HUES48 (cell line): ENCODE data around the gene BCL6.

ENCODE experiments used
- H3K27ac ChIP-seq: one replicate; pipeline ENCODE4 v1.7.0; 2013; ENCODE audit warnings: low read depth, low read length, inconsistent platforms
- H3K27me3 ChIP-seq: 2 replicates; pipeline ENCODE4 v1.6.1; 2013; ENCODE audit warnings: mild to moderate bottlenecking, low read length; ENCODE audit not compliant: control insufficient read depth, insufficient read depth
- H3K36me3 ChIP-seq: 2 replicates; pipeline ENCODE4 v1.6.1; 2013; ENCODE audit warnings: low read length; ENCODE audit not compliant: control insufficient read depth, insufficient read depth
- H3K4me1 ChIP-seq: 2 replicates; pipeline ENCODE4 v1.6.1; 2013; ENCODE audit warnings: mild to moderate bottlenecking, low read length; ENCODE audit not compliant: control insufficient read depth, insufficient read depth
- H3K4me3 ChIP-seq: 2 replicates; pipeline ENCODE4 v1.5.1; 2013; ENCODE audit warnings: mild to moderate bottlenecking, low read depth, low read length
- H3K9ac ChIP-seq: 2 replicates; pipeline ENCODE4 v1.6.1; 2013; ENCODE audit warnings: mild to moderate bottlenecking, low read depth, low read length, moderate library complexity
- H3K9me3 ChIP-seq: 2 replicates; pipeline ENCODE4 v1.6.1; 2013; ENCODE audit warnings: low read length; ENCODE audit not compliant: control insufficient read depth, insufficient read depth

Gene BCL6

DNA sequence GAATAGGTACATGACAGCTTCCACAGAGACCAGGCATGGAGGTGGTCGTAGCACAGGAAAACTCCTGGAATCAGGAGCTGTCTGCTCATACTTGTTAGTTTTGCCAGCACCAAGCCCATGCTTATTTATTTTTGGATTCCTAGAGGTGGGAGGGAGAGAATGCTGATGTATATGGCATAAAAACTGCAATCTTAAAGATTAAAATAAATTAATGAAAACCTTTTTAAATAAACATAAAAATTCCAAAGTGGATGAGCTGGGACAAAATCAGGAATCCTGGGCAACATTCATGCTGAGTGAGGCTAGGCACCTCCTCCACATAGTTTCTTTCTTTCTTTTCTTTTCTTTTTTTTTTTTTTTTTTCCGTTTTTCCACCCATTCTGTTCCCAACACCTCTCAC is 14.3 kb upstream of the BCL6 start:
- H3K36me3 ChIP-seq: no peaks in the 10 kb centered on the region
- no peak overlapping the region for H3K9ac ChIP-seq
- H3K27ac ChIP-seq: no peak overlapping the region
- no peaks in the 10 kb centered on the region for H3K9me3 ChIP-seq
- H3K4me3 ChIP-seq: no peak overlapping the region
- H3K4me1 ChIP-seq: peaks cover 13% of the 10 kb centered on the region
- H3K27me3 ChIP-seq: no peaks in the 10 kb centered on the region

DNA sequence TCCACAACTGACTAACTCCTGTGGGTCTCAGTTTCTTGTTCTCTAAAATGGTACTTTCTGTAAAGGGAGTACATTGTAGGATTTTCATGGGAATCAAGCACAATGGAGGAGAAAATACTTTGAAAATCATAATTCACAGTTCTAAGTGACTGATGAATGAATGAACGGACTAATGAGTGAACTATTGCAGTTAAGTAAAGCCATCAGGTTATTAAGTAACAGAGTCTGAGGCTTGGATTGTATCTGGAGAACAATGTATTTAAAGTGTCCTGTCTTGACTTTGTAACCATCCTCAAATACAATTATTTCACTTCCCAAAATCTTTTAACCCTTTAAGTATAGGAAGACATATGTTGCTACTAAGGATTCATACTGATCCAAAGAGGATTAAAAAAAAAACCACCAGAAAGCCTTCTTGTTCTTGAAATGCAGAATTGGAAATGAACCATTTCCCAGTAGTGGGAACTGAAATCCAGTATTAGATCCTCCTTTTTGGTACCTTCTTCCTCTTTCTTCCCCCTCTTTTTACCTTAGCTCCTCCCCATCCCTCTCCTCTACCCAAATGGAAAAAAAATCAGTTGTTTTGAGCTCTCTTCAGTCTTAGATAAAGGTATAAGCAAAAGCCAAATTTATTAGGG is 13.2 kb upstream of the BCL6 start:
- Histone ChIP-seq H3K27ac (no peak overlapping the region), H3K9ac (no peak overlapping the region), H3K4me3 (no peak overlapping the region), H3K9me3 (no peaks in the 10 kb centered on the region), H3K27me3 (no peaks in the 10 kb centered on the region), H3K4me1 (peaks cover 3% of the 10 kb centered on the region; the same call in 1 of the 2 replicates), H3K36me3 (no peaks in the 10 kb centered on the region)

DNA sequence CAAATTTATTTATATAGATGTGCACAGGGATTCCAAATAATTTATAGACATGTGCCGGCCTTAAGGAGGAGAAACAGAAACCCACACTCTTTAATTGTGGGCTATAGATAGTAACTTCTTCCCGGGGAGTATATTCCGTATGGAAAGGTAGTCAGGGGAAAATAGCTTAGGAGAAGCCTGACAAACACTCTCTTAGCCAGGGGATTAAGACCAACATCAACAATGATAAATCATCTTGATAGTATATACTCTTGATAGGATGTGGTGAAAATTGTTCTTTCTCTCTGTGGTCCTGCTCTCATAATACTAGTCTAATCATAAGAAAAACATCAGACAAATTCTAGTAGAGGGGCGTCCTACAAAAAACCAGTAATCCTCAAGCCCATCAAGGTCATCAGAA is 8.2 kb upstream of the BCL6 start:
- H3K36me3 ChIP-seq: no peaks in the 10 kb centered on the region
- no peak overlapping the region for H3K4me3 ChIP-seq
- H3K9me3 ChIP-seq: no peaks in the 10 kb centered on the region
- H3K4me1 ChIP-seq: peaks cover 26% of the 10 kb centered on the region
- H3K27me3 ChIP-seq: no peaks in the 10 kb centered on the region
- H3K9ac ChIP-seq: no peak overlapping the region
- no peak overlapping the region for H3K27ac ChIP-seq

DNA sequence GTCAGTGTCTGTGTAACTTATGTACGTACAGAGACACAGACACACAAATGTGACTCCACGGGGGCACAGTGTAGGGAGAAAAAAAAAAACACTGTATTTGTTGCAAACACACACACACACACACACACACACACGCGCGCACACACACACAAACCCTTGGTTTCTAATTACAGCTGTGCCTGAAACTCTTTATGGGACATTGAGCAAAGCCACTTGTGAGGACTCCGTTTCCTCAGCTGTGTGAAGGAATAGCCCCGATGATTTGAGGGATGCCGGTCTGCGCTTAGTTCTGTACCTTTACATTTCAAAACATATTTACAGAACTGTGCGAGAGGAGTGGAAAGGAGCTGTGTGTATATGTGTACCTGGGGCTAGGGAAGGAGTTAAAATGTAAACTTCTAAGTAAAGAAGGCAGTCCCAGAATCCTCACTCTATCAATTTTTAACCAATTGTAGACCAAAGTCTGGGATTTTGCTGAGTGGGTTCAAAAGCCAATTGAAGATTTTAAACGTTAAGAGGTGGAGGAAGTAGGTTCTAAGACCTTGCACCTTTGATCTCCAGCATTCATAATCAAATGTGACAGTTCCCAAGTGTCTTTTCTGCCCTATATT is 5.3 kb upstream of the BCL6 start:
- H3K9me3 ChIP-seq: no peaks in the 10 kb centered on the region
- H3K9ac ChIP-seq: no peak overlapping the region; the same call in 1 of the 2 replicates
- peak overlapping the region; percentile 63 for H3K27ac ChIP-seq
- no peaks in the 10 kb centered on the region for H3K36me3 ChIP-seq
- H3K27me3 ChIP-seq: no peaks in the 10 kb centered on the region
- peaks cover 48% of the 10 kb centered on the region for H3K4me1 ChIP-seq
- H3K4me3 ChIP-seq: peak overlapping the region; percentile 10; the same call in 1 of the 2 replicates

DNA sequence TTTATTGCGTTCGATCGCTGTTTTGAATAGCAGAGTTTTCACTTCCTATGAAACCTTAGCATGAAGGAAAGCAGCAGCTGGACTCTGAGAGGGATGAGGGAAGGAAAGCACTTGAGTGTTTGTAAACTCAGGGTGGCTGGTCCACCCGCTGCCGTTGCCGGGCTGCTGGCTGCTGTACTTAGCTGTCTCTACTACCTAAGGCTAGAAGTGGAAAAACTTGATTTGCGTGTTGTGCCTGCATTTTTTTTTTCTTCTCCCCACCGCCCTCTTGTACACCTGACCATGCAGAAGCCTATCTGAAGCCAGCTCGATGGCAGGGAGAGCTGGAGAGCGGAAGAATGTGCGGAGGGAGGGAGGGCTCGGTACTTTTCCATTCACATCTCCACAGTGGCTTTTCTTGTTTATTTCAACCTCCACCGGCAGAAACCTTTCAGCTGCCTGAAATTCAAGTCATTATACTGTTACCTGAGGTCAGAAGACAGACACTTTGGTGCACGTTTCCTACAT is 4.8 kb upstream of the BCL6 start:
- H3K9ac ChIP-seq: peak overlapping the region; percentile 13; the same call in 1 of the 2 replicates
- peaks cover 48% of the 10 kb centered on the region for H3K4me1 ChIP-seq
- no peaks in the 10 kb centered on the region for H3K36me3 ChIP-seq
- no peaks in the 10 kb centered on the region for H3K27me3 ChIP-seq
- peak overlapping the region; percentile 63 for H3K27ac ChIP-seq
- peak overlapping the region; percentile 10; the same call in 1 of the 2 replicates for H3K4me3 ChIP-seq
- H3K9me3 ChIP-seq: no peaks in the 10 kb centered on the region

DNA sequence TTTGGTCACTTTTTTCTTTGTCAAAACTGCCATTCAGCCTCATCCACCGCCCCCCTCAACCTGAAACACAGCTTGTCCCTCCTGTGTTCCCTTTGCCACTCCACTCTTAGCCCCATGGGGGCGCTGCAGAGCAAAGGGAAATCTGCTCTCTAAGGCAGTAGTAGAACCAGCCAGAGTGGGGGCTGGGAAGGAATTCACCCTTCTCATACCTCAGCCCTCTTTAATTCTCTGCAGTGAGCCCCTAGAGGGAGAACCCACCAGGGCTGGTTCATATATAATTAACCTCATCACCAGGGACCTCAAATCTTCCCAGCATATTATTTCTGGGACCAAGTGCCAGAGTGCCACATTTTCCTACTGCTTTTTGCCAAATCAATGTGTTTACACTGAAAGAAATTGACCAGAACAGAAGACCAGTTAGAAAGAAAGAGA is 2.8 kb upstream of the BCL6 start:
- H3K4me1 ChIP-seq: peaks cover 48% of the 10 kb centered on the region
- H3K9me3 ChIP-seq: no peaks in the 10 kb centered on the region

DNA sequence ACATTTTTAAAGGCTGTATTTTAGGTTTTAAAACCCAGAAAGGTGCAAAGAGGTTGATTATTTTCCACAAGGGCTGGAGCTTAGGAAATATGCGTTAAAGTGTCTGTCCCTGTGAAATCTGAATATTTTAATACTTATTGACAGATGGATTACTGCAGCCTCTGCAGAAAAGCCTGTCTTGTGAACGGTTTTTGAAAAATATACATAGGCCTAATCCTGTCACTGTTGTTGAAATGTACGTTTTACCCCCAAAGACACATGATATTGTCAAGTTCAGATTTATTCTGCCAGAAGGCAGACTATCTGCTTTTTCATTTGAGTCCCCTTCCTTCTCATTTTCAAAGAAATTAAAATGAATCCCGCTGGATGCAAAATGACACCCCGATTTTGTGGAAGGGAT is 2.2 kb upstream of the BCL6 start:
- Histone ChIP-seq H3K9me3 (no peaks in the 10 kb centered on the region), H3K4me3 (no peak overlapping the region), H3K4me1 (peaks cover 48% of the 10 kb centered on the region), H3K27ac (no peak overlapping the region), H3K27me3 (peaks cover 10% of the 10 kb centered on the region), H3K36me3 (no peaks in the 10 kb centered on the region), H3K9ac (no peak overlapping the region)

More for the DNA sequence above, 2.8 kb upstream of the BCL6 start:
- H3K36me3 ChIP-seq: no peaks in the 10 kb centered on the region
- no peak overlapping the region for H3K27ac ChIP-seq
- H3K4me3 ChIP-seq: no peak overlapping the region
- H3K9ac ChIP-seq: no peak overlapping the region
- peaks cover 4% of the 10 kb centered on the region; the same call in 1 of the 2 replicates for H3K27me3 ChIP-seq

DNA sequence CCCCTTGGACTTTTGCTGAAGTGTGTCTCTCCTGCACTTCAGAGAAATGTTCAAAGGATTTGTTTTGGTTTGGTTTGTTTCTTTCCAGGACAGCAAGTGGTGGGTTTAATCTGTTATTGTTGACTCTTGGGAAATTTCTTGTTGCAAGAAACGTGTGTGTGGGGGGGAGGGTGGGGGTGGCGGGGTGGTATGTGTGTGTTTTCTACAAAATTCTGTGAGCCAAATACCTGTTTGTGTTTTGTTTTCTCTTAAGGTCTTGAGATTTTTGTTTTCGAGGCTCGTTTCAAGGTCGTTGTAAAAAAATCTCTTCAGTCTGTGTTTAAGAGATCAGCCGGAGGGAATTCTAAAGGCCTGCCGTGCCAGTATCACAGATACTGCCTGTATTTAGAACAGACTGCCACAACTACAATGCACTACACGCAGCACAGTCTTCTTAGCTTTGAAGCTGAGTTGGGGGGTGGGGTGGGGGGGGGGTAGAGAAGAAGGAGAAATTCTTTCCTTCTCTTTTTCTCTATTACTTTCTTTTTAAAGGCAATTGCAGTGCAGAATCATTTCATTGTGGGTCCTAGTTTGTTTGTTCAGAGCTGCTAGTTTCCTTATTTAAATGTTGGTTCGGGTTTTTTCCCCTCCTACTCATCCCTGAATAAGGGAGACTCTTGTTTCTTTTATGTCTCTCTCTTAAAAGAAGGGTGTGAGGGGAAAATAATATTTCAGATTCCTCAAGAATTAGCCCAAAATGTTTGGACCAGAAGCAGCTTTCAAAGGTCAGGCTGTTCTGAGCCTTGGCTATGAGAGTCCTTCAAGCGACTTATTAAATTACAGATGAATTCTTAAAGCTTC is 1.4 kb upstream of the BCL6 start:
- no peaks in the 10 kb centered on the region for H3K9me3 ChIP-seq
- H3K36me3 ChIP-seq: no peaks in the 10 kb centered on the region
- peak overlapping the region; percentile 83 for H3K4me3 ChIP-seq
- peak overlapping the region; percentile 100; the same call in 1 of the 2 replicates for H3K9ac ChIP-seq
- H3K27ac ChIP-seq: peak overlapping the region; percentile 99
- peaks cover 52% of the 10 kb centered on the region for H3K4me1 ChIP-seq
- H3K27me3 ChIP-seq: peaks cover 15% of the 10 kb centered on the region

DNA sequence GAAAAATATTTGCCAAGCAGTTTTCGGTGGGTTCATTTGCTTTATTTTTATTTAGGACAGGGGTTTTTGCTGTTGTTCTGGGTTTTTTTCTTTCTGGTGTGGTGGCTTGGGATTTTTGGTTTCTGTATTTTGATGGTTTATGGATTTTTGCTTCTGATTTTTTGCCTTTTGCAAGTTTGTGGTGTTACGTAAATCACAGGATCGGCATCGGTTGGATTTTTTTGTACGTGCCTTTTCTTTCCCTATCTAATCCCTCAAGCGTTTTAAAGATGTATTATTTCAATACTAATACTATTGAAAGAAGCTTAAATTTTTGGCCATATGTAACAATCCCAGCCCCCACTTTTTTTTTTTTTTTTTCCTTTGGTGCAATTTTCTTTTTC is 782 bp upstream of the BCL6 start:
- Histone ChIP-seq H3K4me1 (peaks cover 51% of the 10 kb centered on the region), H3K9ac (peak overlapping the region; percentile 100), H3K27ac (peak overlapping the region; percentile 99), H3K27me3 (peaks cover 21% of the 10 kb centered on the region), H3K4me3 (peak overlapping the region; percentile 83), H3K9me3 (no peaks in the 10 kb centered on the region), H3K36me3 (no peaks in the 10 kb centered on the region)

DNA sequence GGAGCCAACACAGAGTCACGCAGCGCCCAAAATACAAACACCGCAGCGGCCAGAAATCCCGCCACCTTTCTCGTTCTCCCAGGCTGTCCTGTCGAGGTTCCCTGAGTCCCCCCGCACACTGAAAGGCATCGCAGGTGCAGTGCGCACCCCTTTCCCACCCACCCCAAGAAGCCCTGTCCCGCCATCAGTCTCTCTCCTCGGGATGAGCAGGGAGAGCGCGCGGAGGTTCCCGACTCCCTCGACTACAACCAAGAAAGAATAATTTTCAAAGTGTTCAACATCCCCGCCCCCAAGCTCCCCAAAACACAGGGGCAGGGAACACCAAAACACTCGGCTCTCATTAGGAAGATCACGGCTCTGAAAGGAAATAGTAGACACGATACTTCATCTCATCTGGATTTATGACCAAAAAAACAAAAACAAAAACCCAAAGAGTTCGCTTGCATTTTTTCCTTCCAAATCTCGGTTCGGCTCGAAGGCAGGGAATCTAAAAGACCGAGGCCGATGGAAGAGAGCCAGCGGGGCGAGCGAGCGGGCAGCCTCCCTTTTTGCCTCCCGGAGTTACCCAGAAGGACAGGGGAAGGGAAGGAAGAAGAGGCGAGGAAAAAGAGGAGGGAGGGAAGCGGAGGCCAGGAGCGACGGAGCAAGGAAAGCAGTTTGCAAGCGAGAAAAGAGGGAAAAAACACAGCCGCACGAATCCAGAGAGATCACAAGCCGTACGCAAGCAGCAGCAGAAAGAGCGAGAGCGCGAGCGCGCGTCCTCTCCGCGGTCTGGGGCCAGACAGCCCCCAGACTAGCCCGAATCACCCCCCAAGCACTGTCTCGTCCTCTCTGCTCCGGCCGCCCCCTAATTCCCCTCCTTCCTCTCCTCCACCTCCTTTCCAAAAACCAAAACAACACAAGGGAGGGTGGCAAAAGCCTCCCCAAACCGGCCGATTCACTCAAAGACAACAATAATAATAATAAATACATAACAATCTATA is 808 bp downstream of the BCL6 start:
- Histone ChIP-seq H3K27me3 (peaks cover 27% of the 10 kb centered on the region), H3K36me3 (no peaks in the 10 kb centered on the region), H3K27ac (peak overlapping the region; percentile 99), H3K4me3 (peak overlapping the region; percentile 83), H3K4me1 (peaks cover 43% of the 10 kb centered on the region), H3K9me3 (no peaks in the 10 kb centered on the region), H3K9ac (peak overlapping the region; percentile 100)
